Liver (tissue), 3 donors: ENCODE measurements around the gene MAPT.

Experiments
- EGR1 ChIP-seq, 2 donors: IDR thresholded peaks; 2 replicates each; pipeline ENCODE4 v1.6.1; 2016 to 2018; ENCODE audit warnings: antibody characterized with exemption in 2 of 2, low read depth in 2 of 2
- TF ChIP-seq, protein P1 (sequence below): fragments of 150-350 bp; IDR thresholded peaks from 2 replicates; pipeline ENCODE4 v1.5.1; 2017; ENCODE audit warnings: improper control_type of control experiment, low read depth, low read length; ENCODE audit not compliant: missing input control
- donor health status: healthy.
- donor health status: healthy.

DNA sequence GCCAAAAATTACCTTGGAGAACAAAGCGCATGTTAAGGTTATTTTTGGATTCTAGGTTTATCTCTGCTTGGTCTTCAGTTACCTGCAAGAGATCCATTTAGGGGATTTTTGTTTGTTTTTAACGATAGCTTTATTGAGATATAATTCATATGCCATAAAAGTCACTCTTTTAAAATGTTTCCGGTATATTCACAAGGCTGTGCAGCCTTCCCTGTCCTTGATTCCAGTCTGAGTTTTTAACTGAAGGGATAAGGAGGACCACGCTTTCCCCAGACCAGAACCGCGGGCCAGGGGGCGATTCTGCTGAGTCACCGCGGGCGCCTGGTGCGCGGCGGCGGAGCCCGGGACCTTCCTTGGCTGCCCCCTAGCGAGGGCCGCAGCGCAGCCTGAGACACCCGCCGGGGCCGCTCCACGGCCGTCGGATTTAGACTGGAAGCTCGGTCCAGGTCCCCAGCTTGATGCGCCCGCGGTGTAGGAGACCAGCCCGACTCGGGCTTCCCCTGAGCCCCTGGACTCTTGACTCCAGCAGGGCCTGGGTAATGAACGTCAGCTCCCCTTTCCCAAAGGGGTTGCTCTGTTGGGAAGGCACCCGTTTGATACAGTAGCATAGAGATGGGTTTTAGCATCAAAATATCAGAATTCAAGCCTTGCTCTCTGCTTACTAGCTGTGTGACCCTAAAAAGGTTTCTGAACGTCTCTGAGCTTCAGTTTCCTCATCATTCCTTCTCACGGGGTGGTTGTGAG, 54.7 kb downstream of the MAPT start:
- no peak for TF ChIP-seq EGR1 (IDR thresholded peaks at IDR 0.05; ENCODE audit: low read depth in 2 of 2)
- TF ChIP-seq, protein P1, sequence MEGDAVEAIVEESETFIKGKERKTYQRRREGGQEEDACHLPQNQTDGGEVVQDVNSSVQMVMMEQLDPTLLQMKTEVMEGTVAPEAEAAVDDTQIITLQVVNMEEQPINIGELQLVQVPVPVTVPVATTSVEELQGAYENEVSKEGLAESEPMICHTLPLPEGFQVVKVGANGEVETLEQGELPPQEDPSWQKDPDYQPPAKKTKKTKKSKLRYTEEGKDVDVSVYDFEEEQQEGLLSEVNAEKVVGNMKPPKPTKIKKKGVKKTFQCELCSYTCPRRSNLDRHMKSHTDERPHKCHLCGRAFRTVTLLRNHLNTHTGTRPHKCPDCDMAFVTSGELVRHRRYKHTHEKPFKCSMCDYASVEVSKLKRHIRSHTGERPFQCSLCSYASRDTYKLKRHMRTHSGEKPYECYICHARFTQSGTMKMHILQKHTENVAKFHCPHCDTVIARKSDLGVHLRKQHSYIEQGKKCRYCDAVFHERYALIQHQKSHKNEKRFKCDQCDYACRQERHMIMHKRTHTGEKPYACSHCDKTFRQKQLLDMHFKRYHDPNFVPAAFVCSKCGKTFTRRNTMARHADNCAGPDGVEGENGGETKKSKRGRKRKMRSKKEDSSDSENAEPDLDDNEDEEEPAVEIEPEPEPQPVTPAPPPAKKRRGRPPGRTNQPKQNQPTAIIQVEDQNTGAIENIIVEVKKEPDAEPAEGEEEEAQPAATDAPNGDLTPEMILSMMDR: peak; percentile 76
